PC-9 (cell line): ENCODE data around the gene TXNRD1.

ENCODE experiments used
- CTCF ChIP-seq: fragments of 200-600 bp; sonication (generic); conservative IDR thresholded peaks from 2 replicates; pipeline ENCODE4 v1.6.1; 2017; ENCODE audit warnings: mixed run types, antibody characterized with exemption, mild to moderate bottlenecking, moderate library complexity
- EZH2 ChIP-seq: fragments of 200-600 bp; sonication (generic); IDR thresholded peaks from 2 replicates; pipeline ENCODE4 v1.8.0; 2017; ENCODE audit warnings: antibody characterized with exemption, low read depth

GRCh38 chr12:104371043-104371870 lies 155.7 kb downstream of the TXNRD1 start:
- TF ChIP-seq CTCF (no peak), EZH2 (no peak)
